HepG2 (cell line): ENCODE results near the gene MEP1B.

Experiments
- BCL6 ChIP-seq: IDR thresholded peaks from 2 replicates; pipeline ENCODE4 v1.6.1; 2016; ENCODE audit warnings: missing genetic modification reagents, missing compliant biosample characterization
- CTCF ChIP-seq: sonication (generic); formaldehyde crosslinking; IDR thresholded peaks from 2 replicates; pipeline ENCODE4 v1.5.0; 2020; ENCODE audit warnings: mild to moderate bottlenecking, missing genetic modification reagents, moderate library complexity
- FOXK1 ChIP-seq: sonication (generic); formaldehyde crosslinking; IDR thresholded peaks from 2 replicates; pipeline ENCODE4 v1.4.0; 2020; ENCODE audit warnings: low read depth, missing genetic modification reagents, borderline replicate concordance
- JUN ChIP-seq: sonication (generic); formaldehyde crosslinking; IDR thresholded peaks from 2 replicates; pipeline ENCODE4 v1.4.0; 2020; ENCODE audit warnings: mild to moderate bottlenecking, missing genetic modification reagents
- KMT2A ChIP-seq: sonication (generic); formaldehyde crosslinking; IDR thresholded peaks from 2 replicates; pipeline ENCODE4 v1.4.0; 2020; ENCODE audit warnings: missing genetic modification reagents
- POLR2A ChIP-seq, 2 experiments: IDR thresholded peaks; 2 replicates each; pipeline ENCODE4 v1.6.1; 2011; ENCODE audit warnings: low read depth in 2 of 2, low read length in 2 of 2, mild to moderate bottlenecking in 1 of 2, moderate library complexity in 1 of 2; ENCODE audit not compliant: insufficient read depth in 1 of 2
- POLR2AphosphoS5 ChIP-seq: IDR thresholded peaks from 2 replicates; pipeline ENCODE4 v1.6.1; 2012; ENCODE audit warnings: low read depth, low read length
- TAF1 ChIP-seq: sonication (generic); formaldehyde crosslinking; IDR thresholded peaks from 2 replicates; pipeline ENCODE4 v1.4.0; 2020; ENCODE audit warnings: missing genetic modification reagents
- XRCC5 ChIP-seq: fragments of 200-400 bp; formaldehyde crosslinking; optimal IDR thresholded peaks from 2 replicates; pipeline ENCODE3; 2017; ENCODE audit warnings: mild to moderate bottlenecking, low read length
- ZNF207 ChIP-seq: fragments of 450-650 bp; IDR thresholded peaks from 2 replicates; pipeline ENCODE4 v1.6.1; 2016; ENCODE audit warnings: antibody characterized with exemption, borderline replicate concordance
- ZNF883 ChIP-seq: sonication (generic); formaldehyde crosslinking; IDR thresholded peaks from 2 replicates; pipeline ENCODE4 v1.5.1; 2020; ENCODE audit warnings: mild to moderate bottlenecking, missing genetic modification reagents; ENCODE audit errors: not compliant biosample characterization
- TF ChIP-seq, protein P1 (sequence below), 2 experiments: IDR thresholded peaks; 2 replicates each; pipeline ENCODE4 v1.6.1; 2011 to 2012; ENCODE audit warnings: low read length in 2 of 2, borderline replicate concordance in 1 of 2, low read depth in 1 of 2, mild to moderate bottlenecking in 1 of 2, moderate library complexity in 1 of 2
- TF ChIP-seq, protein P2 (sequence below): sonication (generic); formaldehyde crosslinking; IDR thresholded peaks from 2 replicates; pipeline ENCODE4 v1.8.1; 2022; ENCODE audit warnings: mild to moderate bottlenecking, missing genetic modification reagents
- TF ChIP-seq, protein P3 (sequence below), 2 experiments: sonication (generic) in 1 of 2; formaldehyde crosslinking in 1 of 2; IDR thresholded peaks; 2 replicates each; pipeline versions ENCODE4 v1.5.1 to v1.6.1; 2011 to 2020; ENCODE audit warnings: borderline replicate concordance in 1 of 2, low read depth in 1 of 2, low read length in 1 of 2, mild to moderate bottlenecking in 1 of 2, missing genetic modification reagents in 1 of 2, moderate library complexity in 1 of 2

DNA sequence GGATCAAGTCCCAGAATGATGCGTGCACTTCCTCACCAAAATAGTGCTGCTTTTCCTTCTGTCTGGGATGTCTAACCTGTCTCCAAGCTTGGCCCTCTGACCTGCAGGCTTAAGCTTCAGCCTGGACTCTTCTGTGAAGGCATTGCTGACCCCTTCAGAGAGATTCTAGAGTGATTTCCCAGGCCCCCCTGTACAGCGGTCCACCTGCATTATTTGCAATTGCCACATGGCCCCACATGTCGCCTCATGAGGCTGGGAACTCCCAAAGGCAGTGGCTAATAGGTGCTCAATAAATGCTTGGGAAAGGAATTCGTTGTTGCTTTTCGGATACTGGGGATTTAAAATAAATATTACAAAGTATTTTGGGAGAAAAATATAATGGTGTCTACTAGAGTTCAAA is 32.3 kb upstream of the MEP1B start:
- TF ChIP-seq CTCF (CRISPR knock-in tag) = no peak
- no peak for TF ChIP-seq POLR2AphosphoS5
- no peak for TF ChIP-seq POLR2A (IDR thresholded peaks at IDR 0.05; ENCODE audit: insufficient read depth in 1 of 2, low read depth in 2 of 2, low read length in 2 of 2)
- no peak for TF ChIP-seq ZNF883 (CRISPR knock-in tag)
- TF ChIP-seq, protein P1, sequence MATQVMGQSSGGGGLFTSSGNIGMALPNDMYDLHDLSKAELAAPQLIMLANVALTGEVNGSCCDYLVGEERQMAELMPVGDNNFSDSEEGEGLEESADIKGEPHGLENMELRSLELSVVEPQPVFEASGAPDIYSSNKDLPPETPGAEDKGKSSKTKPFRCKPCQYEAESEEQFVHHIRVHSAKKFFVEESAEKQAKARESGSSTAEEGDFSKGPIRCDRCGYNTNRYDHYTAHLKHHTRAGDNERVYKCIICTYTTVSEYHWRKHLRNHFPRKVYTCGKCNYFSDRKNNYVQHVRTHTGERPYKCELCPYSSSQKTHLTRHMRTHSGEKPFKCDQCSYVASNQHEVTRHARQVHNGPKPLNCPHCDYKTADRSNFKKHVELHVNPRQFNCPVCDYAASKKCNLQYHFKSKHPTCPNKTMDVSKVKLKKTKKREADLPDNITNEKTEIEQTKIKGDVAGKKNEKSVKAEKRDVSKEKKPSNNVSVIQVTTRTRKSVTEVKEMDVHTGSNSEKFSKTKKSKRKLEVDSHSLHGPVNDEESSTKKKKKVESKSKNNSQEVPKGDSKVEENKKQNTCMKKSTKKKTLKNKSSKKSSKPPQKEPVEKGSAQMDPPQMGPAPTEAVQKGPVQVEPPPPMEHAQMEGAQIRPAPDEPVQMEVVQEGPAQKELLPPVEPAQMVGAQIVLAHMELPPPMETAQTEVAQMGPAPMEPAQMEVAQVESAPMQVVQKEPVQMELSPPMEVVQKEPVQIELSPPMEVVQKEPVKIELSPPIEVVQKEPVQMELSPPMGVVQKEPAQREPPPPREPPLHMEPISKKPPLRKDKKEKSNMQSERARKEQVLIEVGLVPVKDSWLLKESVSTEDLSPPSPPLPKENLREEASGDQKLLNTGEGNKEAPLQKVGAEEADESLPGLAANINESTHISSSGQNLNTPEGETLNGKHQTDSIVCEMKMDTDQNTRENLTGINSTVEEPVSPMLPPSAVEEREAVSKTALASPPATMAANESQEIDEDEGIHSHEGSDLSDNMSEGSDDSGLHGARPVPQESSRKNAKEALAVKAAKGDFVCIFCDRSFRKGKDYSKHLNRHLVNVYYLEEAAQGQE (IDR thresholded peaks at IDR 0.05; ENCODE audit: borderline replicate concordance in 1 of 2, low read depth in 1 of 2, low read length in 2 of 2) = no peak
- TF ChIP-seq FOXK1 (CRISPR knock-in tag) = no peak
- TF ChIP-seq TAF1 (CRISPR knock-in tag) = no peak
- TF ChIP-seq BCL6 (CRISPR knock-in tag) = no peak
- no peak for TF ChIP-seq ZNF207
- TF ChIP-seq, protein P2, sequence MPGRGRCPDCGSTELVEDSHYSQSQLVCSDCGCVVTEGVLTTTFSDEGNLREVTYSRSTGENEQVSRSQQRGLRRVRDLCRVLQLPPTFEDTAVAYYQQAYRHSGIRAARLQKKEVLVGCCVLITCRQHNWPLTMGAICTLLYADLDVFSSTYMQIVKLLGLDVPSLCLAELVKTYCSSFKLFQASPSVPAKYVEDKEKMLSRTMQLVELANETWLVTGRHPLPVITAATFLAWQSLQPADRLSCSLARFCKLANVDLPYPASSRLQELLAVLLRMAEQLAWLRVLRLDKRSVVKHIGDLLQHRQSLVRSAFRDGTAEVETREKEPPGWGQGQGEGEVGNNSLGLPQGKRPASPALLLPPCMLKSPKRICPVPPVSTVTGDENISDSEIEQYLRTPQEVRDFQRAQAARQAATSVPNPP (CRISPR knock-in tag) = no peak
- TF ChIP-seq JUN (CRISPR knock-in tag) = no peak
- TF ChIP-seq, protein P3, sequence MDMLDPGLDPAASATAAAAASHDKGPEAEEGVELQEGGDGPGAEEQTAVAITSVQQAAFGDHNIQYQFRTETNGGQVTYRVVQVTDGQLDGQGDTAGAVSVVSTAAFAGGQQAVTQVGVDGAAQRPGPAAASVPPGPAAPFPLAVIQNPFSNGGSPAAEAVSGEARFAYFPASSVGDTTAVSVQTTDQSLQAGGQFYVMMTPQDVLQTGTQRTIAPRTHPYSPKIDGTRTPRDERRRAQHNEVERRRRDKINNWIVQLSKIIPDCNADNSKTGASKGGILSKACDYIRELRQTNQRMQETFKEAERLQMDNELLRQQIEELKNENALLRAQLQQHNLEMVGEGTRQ (IDR thresholded peaks at IDR 0.05; ENCODE audit: low read depth, low read length) = no peak
- TF ChIP-seq, protein P3 (CRISPR knock-in tag; IDR thresholded peaks at IDR 0.05; ENCODE audit: borderline replicate concordance) = no peak
- TF ChIP-seq KMT2A = no peak
- no peak for TF ChIP-seq XRCC5
